ENCODE measurements around the gene KLHL10. TPM values are rescaled to one million over a fixed set of nuclear protein-coding genes. Genes with fewer than 3 reads are reported as not detected.
"Not testable (repeated sequence)": the region's sequence is repeated elsewhere in the genome, so short reads cannot be mapped to it uniquely, and the experiment has no call there.

KLHL10 gene
- total and polyA plus RNA-seq, 2 experiments from 2014 or later = 0.43 TPM; not detected in 1

- H3K4me2 ChIP-seq = peak overlapping the region; percentile 97
- H3K79me2 ChIP-seq = peaks cover 18% of the 10 kb centered on the region
- no peaks in the 10 kb centered on the region for H3K27me3 ChIP-seq
- TF ChIP-seq EZH2phosphoT487 (IDR thresholded peaks at IDR 0.05; ENCODE audit: low read depth, severe bottlenecking, unreplicated experiment) (no peak), CTCF (IDR thresholded peaks at IDR 0.05; ENCODE audit: poor library complexity) (no peak), EZH2 (IDR thresholded peaks at IDR 0.05; ENCODE audit: borderline replicate concordance) (no peak)
- peak overlapping the region; percentile 100 for H2AFZ ChIP-seq
- H3K4me3 ChIP-seq = peak overlapping the region; percentile 97
- H3K9me2 ChIP-seq (replicated peaks; ENCODE audit: insufficient read depth) = no peaks in the 10 kb centered on the region
- no peaks in the 10 kb centered on the region for H3K36me3 ChIP-seq (replicated peaks; ENCODE audit: insufficient read depth, low read depth)
- 75% methylated on average over 21 of the region's 21 CpGs for WGBS (ENCODE audit: low lambda C conversion rate, missing lambda C conversion rate)
- H3K9me3 ChIP-seq (ENCODE audit: low read depth) = no peaks in the 10 kb centered on the region
- H3K27ac ChIP-seq = no peak overlapping the region
- no peak for DNase-seq (ENCODE audit: low spot score)
- H4K20me1 ChIP-seq (ENCODE audit: insufficient read depth, poor library complexity, severe bottlenecking) = no peaks in the 10 kb centered on the region
- no peaks in the 10 kb centered on the region for H3K4me1 ChIP-seq (ENCODE audit: insufficient read depth)
These were observed 952 bp upstream of the KLHL10 start for GRCh38 chr17:41836550-41837196.

GRCh38 chr17:41839448-41839847, 1.8 kb downstream of the KLHL10 start:
- H3K79me2 ChIP-seq = peaks cover 18% of the 10 kb centered on the region
- not testable (repeated sequence) for H3K36me3 ChIP-seq (replicated peaks; ENCODE audit: insufficient read depth, low read depth); H3K4me3 ChIP-seq; H3K9me3 ChIP-seq (ENCODE audit: low read depth); H2AFZ ChIP-seq; H3K4me1 ChIP-seq (ENCODE audit: insufficient read depth); H4K20me1 ChIP-seq (ENCODE audit: insufficient read depth, poor library complexity, severe bottlenecking); DNase-seq (ENCODE audit: low spot score); H3K27me3 ChIP-seq; H3K9me2 ChIP-seq (replicated peaks; ENCODE audit: insufficient read depth); H3K4me2 ChIP-seq; H3K27ac ChIP-seq
- WGBS (ENCODE audit: low lambda C conversion rate, missing lambda C conversion rate) = 100% methylated on average over 2 of the region's 2 CpGs

GRCh38 chr17:41840781-41841180, 3.2 kb downstream of the KLHL10 start:
- not testable (repeated sequence) for H3K4me3 ChIP-seq; H3K79me2 ChIP-seq; H4K20me1 ChIP-seq (ENCODE audit: insufficient read depth, poor library complexity, severe bottlenecking); H2AFZ ChIP-seq; H3K36me3 ChIP-seq (replicated peaks; ENCODE audit: insufficient read depth, low read depth); H3K4me2 ChIP-seq; H3K9me2 ChIP-seq (replicated peaks; ENCODE audit: insufficient read depth); DNase-seq (ENCODE audit: low spot score); H3K9me3 ChIP-seq (ENCODE audit: low read depth); H3K27me3 ChIP-seq; H3K4me1 ChIP-seq (ENCODE audit: insufficient read depth); H3K27ac ChIP-seq
- WGBS (ENCODE audit: low lambda C conversion rate, missing lambda C conversion rate) = 94% methylated on average over 6 of the region's 6 CpGs

GRCh38 chr17:41844971-41845370, 7.3 kb downstream of the KLHL10 start:
- WGBS (ENCODE audit: low lambda C conversion rate, missing lambda C conversion rate) = 93% methylated on average over 6 of the region's 6 CpGs
- no peaks in the 10 kb centered on the region for H3K9me3 ChIP-seq (ENCODE audit: low read depth)

More at GRCh38 chr17:41844971-41845370, 7.3 kb downstream of the KLHL10 start:
- peaks cover 9% of the 10 kb centered on the region for H4K20me1 ChIP-seq (ENCODE audit: insufficient read depth, poor library complexity, severe bottlenecking)
- no peak overlapping the region for H3K4me2 ChIP-seq
- no peaks in the 10 kb centered on the region for H3K36me3 ChIP-seq (replicated peaks; ENCODE audit: insufficient read depth, low read depth)
- no peaks in the 10 kb centered on the region for H3K27me3 ChIP-seq
- no peak overlapping the region for H3K27ac ChIP-seq
- H3K4me1 ChIP-seq (ENCODE audit: insufficient read depth) = no peaks in the 10 kb centered on the region
- peaks cover 14% of the 10 kb centered on the region for H3K79me2 ChIP-seq
- H3K4me3 ChIP-seq = no peak overlapping the region
- no peak for DNase-seq (ENCODE audit: low spot score)
- no peak overlapping the region for H2AFZ ChIP-seq
- TF ChIP-seq CTCF (IDR thresholded peaks at IDR 0.05; ENCODE audit: poor library complexity) (no peak), EZH2phosphoT487 (IDR thresholded peaks at IDR 0.05; ENCODE audit: low read depth, severe bottlenecking, unreplicated experiment) (no peak), EZH2 (IDR thresholded peaks at IDR 0.05; ENCODE audit: borderline replicate concordance) (no peak)
- no peaks in the 10 kb centered on the region for H3K9me2 ChIP-seq (replicated peaks; ENCODE audit: insufficient read depth)
